ENCODE results near the gene RUBCN. TPM values are rescaled to one million over a fixed set of nuclear protein-coding genes. Genes with fewer than 3 reads are reported as not detected.

The RUBCN gene
- total RNA-seq = 10 to 100 TPM; 45.7 to 76.7 (median 69.8) TPM

- no peaks in the 10 kb centered on the region for H3K9me3 ChIP-seq
- H3K4me1 ChIP-seq = peaks cover 17 to 32% (median 28%) of the 10 kb centered on the region in 4 donors
- H3K27ac ChIP-seq (replicated peaks in 1 of 4) = peak within 1 kb of the TSS; percentile 89 to 95 (median 92)
- H3K27me3 ChIP-seq = no peaks in the 10 kb centered on the region
- TF ChIP-seq EP300 (IDR thresholded peaks at IDR 0.05) = no peak
- TF ChIP-seq POLR2AphosphoS5 (IDR thresholded peaks at IDR 0.05) = peak; percentile 86 to 89
- peak in 1 of 3 experiments; percentile 10 for TF ChIP-seq CTCF (IDR thresholded peaks at IDR 0.05)
- peak; percentile 81 for TF ChIP-seq POLR2A (IDR thresholded peaks at IDR 0.05; ENCODE audit: low read depth)
- intact Hi-C loops (cut with DNase I) = no loop called here
- H3K36me3 ChIP-seq = no peaks in the 10 kb centered on the region
- peak; percentile 99 for DNase-seq (ENCODE audit: extremely low spot score)
- under 1% methylated on average over 65 of the region's 92 CpGs for WGBS
- H3K4me3 ChIP-seq = peak within 1 kb of the TSS; percentile 81 to 98 (median 96)
Observed at GRCh38 chr3:197736491-197737318, at the start of gene RUBCN. Gene RUBCN, minus strand, starts transcription at chr3:197736904. Its CDS starts 185 bp downstream, at chr3:197736719.

- 93% methylated on average over 7 of the region's 7 CpGs for WGBS
Observed at GRCh38 chr3:197784019-197784585, 47.4 kb upstream of the RUBCN start.

GRCh38 chr3:197782230-197782629 is 45.5 kb upstream of the RUBCN start:
- H3K4me1 ChIP-seq = no peaks in the 10 kb centered on the region
- DNase-seq (ENCODE audit: extremely low spot score) = no peak
- H3K9me3 ChIP-seq = no peaks in the 10 kb centered on the region
- no peak overlapping the region for H3K4me3 ChIP-seq
- H3K27me3 ChIP-seq = no peaks in the 10 kb centered on the region
- TF ChIP-seq CTCF (IDR thresholded peaks at IDR 0.05) (no peak), POLR2AphosphoS5 (IDR thresholded peaks at IDR 0.05) (no peak), EP300 (IDR thresholded peaks at IDR 0.05) (no peak), POLR2A (IDR thresholded peaks at IDR 0.05; ENCODE audit: low read depth) (no peak)
- H3K36me3 ChIP-seq = peaks cover 22 to 89% (median 63%) of the 10 kb centered on the region in 4 donors
- 71% methylated on average over 4 of the region's 4 CpGs for WGBS
- intact Hi-C loops (cut with DNase I) = no loop called here
- H3K27ac ChIP-seq (replicated peaks in 1 of 4) = no peak overlapping the region

More at GRCh38 chr3:197784019-197784585, 47.4 kb upstream of the RUBCN start:
- Histone ChIP-seq H3K27me3 (no peaks in the 10 kb centered on the region), H3K27ac (replicated peaks in 1 of 4) (no peak overlapping the region), H3K4me3 (no peak overlapping the region), H3K4me1 (no peaks in the 10 kb centered on the region), H3K36me3 (peaks cover 11 to 76% (median 48%) of the 10 kb centered on the region in 4 donors), H3K9me3 (no peaks in the 10 kb centered on the region)
- TF ChIP-seq CTCF (IDR thresholded peaks at IDR 0.05) = no peak
- TF ChIP-seq POLR2AphosphoS5 (IDR thresholded peaks at IDR 0.05) = no peak
- no peak for TF ChIP-seq POLR2A (IDR thresholded peaks at IDR 0.05; ENCODE audit: low read depth)
- TF ChIP-seq EP300 (IDR thresholded peaks at IDR 0.05) = no peak
- no peak for DNase-seq (ENCODE audit: extremely low spot score)
- intact Hi-C loops (cut with DNase I) = no loop called here

- no peak for TF ChIP-seq POLR2A (IDR thresholded peaks at IDR 0.05; ENCODE audit: low read depth)
- no peak for TF ChIP-seq POLR2AphosphoS5 (IDR thresholded peaks at IDR 0.05)
- TF ChIP-seq CTCF (IDR thresholded peaks at IDR 0.05) = no peak
- no peak for TF ChIP-seq EP300 (IDR thresholded peaks at IDR 0.05)
- Histone ChIP-seq H3K27me3 (no peaks in the 10 kb centered on the region), H3K27ac (replicated peaks in 1 of 4) (no peak overlapping the region), H3K4me3 (no peak overlapping the region), H3K4me1 (no peaks in the 10 kb centered on the region), H3K9me3 (no peaks in the 10 kb centered on the region), H3K36me3 (peaks cover 32 to 97% (median 86%) of the 10 kb centered on the region in 4 donors)
- 76% methylated on average over 7 of the region's 7 CpGs for WGBS
- DNase-seq (ENCODE audit: extremely low spot score) = no peak
- intact Hi-C loops (cut with DNase I) = no loop called here
Observed at GRCh38 chr3:197775317-197775716, 38.6 kb upstream of the RUBCN start.

All from esophagus muscularis mucosa (tissue), 4 donors.